Adipocyte (in vitro differentiated cells): ENCODE results near the gene ANKRD29.
"Not testable (repeated sequence)": the region's sequence is repeated elsewhere in the genome, so short reads cannot be mapped to it uniquely, and the experiment has no call there.

ENCODE experiments used
- DNase-seq: peaks from one replicate; pipeline ENCODE4 v3.0.0-alpha.2; 2015; ENCODE audit warnings: low read depth
- H3K27me3 ChIP-seq: replicated peaks from 2 replicates; pipeline ENCODE4 v1.7.0; 2013; ENCODE audit warnings: mild to moderate bottlenecking, low read length, moderate library complexity; ENCODE audit not compliant: control insufficient read depth, insufficient read depth
- H3K36me3 ChIP-seq: 2 replicates; pipeline ENCODE4 v1.7.0; 2013; ENCODE audit warnings: low read length, mild to moderate bottlenecking, moderate library complexity; ENCODE audit not compliant: control insufficient read depth, insufficient read depth, severe bottlenecking
- H3K4me1 ChIP-seq: 2 replicates; pipeline ENCODE4 v1.7.0; 2013; ENCODE audit warnings: mild to moderate bottlenecking, low read length, moderate library complexity; ENCODE audit not compliant: control insufficient read depth, insufficient read depth
- H3K4me3 ChIP-seq: 2 replicates; pipeline ENCODE4 v1.7.0; 2013; ENCODE audit warnings: mild to moderate bottlenecking, low read length, moderate library complexity
- H3K9ac ChIP-seq: 2 replicates; pipeline ENCODE4 v1.7.0; 2013; ENCODE audit warnings: mild to moderate bottlenecking, low read length, moderate library complexity
- H3K9me3 ChIP-seq: 2 replicates; pipeline ENCODE4 v1.7.0; 2013; ENCODE audit warnings: mild to moderate bottlenecking, low read length, moderate library complexity; ENCODE audit not compliant: control insufficient read depth

Gene ANKRD29

DNA sequence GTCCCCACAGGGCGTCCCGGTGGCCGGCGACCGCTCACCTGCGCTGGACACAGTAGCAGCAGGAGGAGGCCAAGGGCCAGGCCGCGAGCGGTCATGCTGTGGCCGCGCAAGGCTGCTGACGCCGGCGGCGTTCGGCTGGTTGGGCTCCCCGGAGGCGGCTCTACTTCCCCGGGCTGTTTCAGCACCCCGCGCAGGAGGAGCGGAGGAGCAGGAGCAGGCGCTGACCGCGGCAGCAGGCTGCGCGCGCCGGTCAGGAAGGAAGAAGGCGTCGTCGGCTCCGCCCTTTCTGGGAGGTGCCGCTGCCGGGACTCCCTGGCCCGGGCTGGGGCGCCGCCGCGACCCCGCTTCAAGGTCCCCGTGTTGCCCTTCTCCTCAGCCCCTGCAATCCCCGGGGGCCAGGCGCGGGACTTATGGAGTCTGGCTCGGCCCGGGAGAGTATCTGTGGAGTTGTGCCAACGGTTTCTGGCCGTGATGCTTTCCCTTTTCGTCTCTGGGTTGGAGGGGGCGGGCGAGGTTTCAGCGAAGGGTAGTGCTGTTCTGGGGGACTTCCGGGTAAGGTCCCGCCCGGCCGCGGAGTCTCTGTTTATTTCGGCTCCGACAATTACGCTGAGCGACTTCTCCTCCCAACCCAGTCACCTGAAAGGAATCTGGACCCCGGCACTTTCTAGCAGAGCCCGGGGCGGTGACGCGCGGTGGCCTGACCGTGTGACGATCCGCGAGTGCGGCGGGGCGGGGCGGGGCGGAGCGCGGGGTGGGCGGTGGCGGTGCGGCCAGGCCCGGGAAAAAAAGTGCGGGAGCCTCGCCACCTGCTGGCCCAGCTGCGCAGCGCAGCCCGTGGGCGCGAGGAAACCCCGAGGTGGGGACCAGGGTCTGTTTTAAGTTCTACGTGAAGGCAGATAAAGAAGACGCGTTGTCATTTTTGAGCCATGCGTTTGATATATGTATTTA is 76.2 kb downstream of the ANKRD29 start, which contains the start of gene NPC1:
Gene NPC1 (minus strand): TSS at position 258 of the 948 bp plus-strand sequence. CDS start 163 bp downstream, at position 95.
- H3K9me3 ChIP-seq, result no peaks in the 10 kb centered on the region
- H3K4me3 ChIP-seq, result peak within 1 kb of the TSS; percentile 91
- H3K9ac ChIP-seq, result peak within 1 kb of the TSS; percentile 99
- peaks cover 41% of the 10 kb centered on the region for H3K4me1 ChIP-seq
- H3K27me3 ChIP-seq, result no peaks in the 10 kb centered on the region
- H3K36me3 ChIP-seq, result no peaks in the 10 kb centered on the region
- DNase-seq, result peak; percentile 98

DNA sequence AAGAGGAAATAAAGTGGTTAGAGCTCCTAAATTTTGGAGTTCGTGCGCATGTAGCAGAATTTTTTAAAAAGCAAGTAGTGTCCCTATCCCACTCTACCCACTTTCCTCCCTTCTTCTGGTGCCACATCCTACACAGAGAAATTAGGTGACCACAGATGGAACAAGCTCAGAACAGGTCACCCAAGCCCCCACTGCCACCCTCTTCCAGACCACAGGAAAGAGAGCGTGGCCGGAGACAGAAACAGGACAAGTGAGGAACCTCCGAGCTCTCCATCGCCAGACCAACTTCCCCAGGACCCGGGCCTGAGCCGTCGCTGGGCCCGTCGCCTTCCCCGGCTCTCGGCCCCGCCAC is 76.8 kb downstream of the ANKRD29 start:
- Histone ChIP-seq H3K9ac (peak overlapping the region; percentile 99), H3K27me3 (no peaks in the 10 kb centered on the region), H3K4me1 (peaks cover 47% of the 10 kb centered on the region), H3K9me3 (no peaks in the 10 kb centered on the region), H3K36me3 (no peaks in the 10 kb centered on the region), H3K4me3 (peak overlapping the region; percentile 91)
- DNase-seq, result no peak

DNA sequence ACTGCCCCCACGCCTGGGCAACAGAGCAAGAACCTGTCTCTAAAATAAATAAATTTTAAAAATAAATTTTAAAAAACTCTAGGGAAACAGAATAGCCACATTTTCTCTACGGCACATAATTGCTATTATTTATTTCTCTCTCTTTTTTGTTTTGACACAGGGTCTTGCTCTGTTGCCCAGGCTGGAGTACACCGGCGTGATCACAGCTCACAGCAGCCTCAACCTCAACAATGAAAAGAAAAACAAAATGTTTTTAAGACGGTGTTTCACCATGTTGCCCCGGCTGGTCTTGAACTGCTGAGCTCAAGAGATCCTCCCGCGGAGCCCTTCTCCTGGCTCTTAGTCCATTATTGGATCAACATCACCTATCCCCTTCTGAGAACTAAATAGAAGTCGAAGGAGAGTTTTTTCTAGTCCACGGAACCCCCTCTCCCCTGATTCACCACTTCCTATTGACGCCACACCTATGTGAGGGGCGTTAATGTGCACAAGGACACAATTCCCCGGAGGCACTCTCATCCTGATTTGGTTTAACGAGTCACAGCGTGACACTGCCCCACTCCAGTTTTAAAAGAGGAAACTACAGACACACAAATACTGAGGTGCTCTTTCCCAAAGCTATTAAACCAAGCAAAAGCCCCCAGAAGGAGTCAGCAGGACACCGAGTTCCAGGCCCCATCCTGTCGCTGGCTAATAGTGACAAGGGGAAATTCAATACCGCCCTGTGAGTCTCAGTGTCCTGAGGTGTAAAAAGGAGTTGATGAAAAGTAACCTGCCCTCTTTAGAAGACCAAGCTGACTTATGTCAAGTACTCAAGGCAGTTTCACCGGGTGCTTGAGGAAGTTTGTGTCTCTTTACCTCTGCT is 77.5 kb downstream of the ANKRD29 start:
- H3K4me3 ChIP-seq, result peak overlapping the region; percentile 91
- no peaks in the 10 kb centered on the region for H3K9me3 ChIP-seq
- H3K27me3 ChIP-seq, result no peaks in the 10 kb centered on the region
- H3K36me3 ChIP-seq, result no peaks in the 10 kb centered on the region
- DNase-seq, result peak; percentile 51
- peaks cover 54% of the 10 kb centered on the region for H3K4me1 ChIP-seq
- peak overlapping the region; percentile 99 for H3K9ac ChIP-seq

DNA sequence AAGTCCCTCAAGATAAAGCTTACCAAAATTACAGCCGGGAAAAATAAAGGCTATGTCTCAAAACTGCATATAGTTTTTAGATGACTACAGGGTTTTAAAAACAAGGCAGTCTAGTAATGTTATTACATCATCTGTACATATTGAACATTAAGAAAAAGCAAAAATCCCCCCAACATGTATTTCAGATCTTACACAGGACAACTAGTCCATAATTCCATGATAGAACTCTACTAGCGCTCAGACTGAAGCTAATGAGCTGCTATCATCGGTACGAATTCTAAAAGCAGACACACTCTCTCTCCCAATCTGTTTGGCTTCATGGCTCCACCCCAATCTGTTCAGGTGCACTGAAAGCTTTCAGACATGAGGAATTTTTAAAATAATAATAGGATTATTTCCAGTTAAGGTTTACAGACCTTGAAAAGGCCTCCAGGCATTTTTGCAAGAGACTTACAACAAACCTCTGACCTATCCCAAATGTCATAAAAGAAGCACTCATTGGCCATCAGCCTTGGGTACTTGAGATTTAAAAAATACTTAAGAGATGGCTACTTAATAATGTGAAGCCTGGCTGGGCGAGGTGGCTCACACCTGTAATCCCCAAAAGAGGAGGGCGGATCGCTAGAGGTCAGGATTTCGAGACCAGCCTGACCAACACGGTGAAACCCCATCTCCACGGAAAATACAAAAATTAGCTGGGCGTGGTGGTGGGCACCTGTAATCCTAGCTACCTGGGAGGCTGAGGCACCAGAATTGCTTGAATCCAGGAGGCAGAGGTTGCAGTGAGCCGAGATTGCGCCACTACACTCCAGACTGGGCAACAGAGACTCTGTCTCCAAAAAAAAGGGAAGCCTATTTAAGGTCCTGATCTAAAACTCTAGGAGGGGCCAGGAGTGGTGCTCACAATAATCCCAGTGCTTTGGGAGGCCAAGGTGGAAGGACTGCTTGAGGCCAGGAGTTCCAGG is 78.4 kb downstream of the ANKRD29 start:
- Histone ChIP-seq H3K4me3 (peak overlapping the region; percentile 91), H3K27me3 (no peaks in the 10 kb centered on the region), H3K9me3 (no peaks in the 10 kb centered on the region), H3K36me3 (no peaks in the 10 kb centered on the region), H3K4me1 (peaks cover 57% of the 10 kb centered on the region), H3K9ac (no peak overlapping the region)
- DNase-seq, result no peak

DNA sequence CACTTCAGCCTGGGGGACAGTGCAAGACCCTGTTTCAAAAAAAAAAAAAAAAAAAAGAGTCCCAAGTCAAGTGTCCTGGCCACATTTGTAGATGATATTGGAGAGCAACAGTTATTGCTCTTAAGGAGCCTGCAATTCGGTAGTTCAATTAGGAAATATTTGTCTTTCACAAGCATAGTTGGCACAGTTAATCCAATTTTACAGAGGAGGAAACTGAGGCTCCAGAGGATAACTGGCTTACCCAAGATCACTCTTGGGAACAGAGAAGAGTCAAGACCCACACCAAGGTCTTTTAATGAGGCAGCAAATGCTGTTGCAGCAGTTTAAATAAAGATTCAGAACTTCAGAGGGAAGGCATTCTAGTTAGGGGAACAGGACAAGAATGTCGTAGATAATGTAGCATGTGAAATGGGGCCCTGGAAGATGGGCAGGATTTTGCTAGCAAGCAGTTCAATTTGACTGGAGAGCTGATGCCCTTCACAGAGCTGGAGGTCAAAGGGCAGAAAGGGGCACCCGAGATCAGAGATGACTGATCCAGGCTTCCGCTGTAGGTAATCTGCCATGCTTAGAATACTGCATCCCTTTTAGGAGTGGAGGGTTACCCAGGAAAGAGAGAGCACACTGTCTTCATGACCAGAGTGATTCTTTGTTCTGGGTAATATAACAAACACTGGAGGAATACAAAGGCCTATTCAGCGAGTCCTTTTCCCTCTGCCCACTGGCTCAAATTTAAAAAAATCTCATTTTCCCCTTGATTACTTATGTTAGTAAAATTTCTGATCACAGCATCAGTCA is 79.4 kb downstream of the ANKRD29 start:
- Histone ChIP-seq H3K27me3 (no peaks in the 10 kb centered on the region), H3K36me3 (no peaks in the 10 kb centered on the region), H3K9ac (no peak overlapping the region), H3K4me1 (peaks cover 57% of the 10 kb centered on the region), H3K9me3 (no peaks in the 10 kb centered on the region), H3K4me3 (peak overlapping the region; percentile 91)
- DNase-seq, result no peak

DNA sequence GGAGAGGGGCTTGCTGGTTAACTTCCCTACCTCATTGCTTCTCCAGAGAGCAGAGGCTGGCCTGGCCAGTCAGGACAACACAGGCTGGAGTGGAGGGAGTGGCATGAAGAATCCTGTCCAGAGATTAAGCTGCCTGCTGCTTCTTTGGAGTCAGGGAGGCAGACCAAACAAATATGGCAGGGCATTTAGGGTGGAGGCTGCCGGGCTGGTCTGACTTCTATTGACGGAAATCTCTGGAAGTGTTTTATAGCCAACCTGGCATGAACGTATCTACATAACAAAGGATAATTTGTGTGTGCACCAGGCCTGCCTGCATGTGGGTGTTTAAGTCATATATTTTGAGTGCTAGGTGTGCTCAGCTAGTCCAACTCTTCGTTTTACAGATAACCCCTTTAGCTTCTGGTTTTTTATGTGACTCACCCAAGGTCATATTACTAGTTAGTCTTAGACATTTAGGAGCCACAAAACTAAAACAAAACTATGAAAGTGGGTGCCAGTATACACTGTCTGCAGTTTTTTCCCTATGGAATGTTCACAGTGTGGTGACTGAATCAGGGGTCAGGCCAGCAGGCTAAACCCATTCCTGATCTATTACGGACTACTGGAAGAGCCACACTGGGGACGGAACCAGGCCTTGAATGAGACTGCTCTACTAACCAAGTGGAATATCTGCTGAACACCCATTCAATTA is 81.9 kb downstream of the ANKRD29 start:
- peak overlapping the region; percentile 33 for H3K4me3 ChIP-seq
- H3K36me3 ChIP-seq, result peaks cover 4% of the 10 kb centered on the region
- H3K4me1 ChIP-seq, result peaks cover 54% of the 10 kb centered on the region
- H3K9ac ChIP-seq, result no peak overlapping the region
- no peaks in the 10 kb centered on the region for H3K9me3 ChIP-seq
- DNase-seq, result peak; percentile 35
- no peaks in the 10 kb centered on the region for H3K27me3 ChIP-seq

DNA sequence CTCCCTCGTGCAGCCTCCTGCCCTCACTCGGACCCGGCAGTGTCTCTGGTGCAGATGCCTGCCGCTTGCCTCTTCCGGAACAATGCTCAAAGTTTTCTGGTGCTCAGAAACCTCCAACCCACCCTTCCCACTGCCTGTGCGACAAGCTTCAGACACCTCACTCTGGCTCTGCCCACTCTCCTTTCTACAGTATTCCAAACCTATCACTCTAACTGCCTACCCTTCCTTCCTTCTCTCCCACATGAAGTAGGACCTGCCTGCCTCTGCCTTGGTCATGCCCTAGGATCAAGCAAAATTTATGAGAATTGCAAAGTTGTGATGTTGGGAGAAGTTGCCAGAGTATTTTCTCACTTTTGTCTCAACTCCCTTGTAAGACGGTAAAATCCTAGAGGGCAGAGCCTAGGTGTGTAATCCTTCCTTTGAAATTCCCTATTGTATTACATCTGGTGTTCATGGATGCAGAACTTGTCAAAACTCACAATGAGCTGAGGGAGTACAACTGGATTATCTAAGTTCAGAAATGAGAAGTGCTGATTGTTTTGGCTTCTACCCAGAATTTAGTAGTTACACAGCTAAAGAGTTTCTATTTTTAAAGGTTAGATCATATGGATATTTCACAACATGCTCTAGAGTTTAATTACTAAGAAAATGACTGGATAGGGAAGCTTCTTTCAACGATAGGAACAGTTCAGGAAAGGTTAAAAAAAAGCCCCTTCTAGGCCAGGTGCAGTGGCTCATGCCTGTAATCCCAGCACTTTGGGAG is 83.6 kb downstream of the ANKRD29 start:
- no peaks in the 10 kb centered on the region for H3K9me3 ChIP-seq
- H3K27me3 ChIP-seq, result no peaks in the 10 kb centered on the region
- peaks cover 4% of the 10 kb centered on the region for H3K36me3 ChIP-seq
- DNase-seq, result peak; percentile 48
- no peak overlapping the region for H3K9ac ChIP-seq
- H3K4me3 ChIP-seq, result no peak overlapping the region
- peaks cover 50% of the 10 kb centered on the region for H3K4me1 ChIP-seq

DNA sequence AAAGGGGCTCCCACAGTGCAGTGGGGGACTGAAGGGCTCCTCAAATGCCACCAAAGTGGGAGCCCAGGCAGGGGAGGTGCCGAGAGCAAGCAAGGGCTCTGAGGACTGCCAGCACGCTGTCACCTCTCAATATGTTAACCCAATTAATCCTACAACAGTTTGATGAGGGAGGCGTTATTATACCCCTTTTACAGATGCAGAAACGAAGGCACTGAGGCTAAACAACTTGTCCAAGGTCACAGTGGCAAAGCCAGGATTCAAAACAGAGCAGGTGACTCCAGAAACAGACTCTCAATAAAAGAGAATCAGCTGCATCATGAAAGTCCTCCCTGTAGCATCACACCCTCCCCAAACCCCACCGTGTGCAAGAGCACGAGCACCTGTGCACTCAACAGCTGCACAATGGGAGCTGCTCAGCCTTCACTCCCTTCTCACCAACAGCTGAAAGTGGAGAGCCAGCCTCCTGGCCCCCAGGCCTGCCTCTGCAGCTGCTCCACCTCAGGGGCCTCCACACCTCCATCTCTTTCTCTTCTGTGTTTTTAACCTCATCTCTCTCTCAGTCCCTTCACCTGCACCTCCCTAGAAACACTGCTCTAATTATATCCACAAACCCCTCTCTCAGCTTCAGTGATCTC is 84.5 kb downstream of the ANKRD29 start:
- peaks cover 4% of the 10 kb centered on the region for H3K36me3 ChIP-seq
- H3K4me1 ChIP-seq, result peaks cover 50% of the 10 kb centered on the region
- H3K27me3 ChIP-seq, result no peaks in the 10 kb centered on the region
- H3K4me3 ChIP-seq, result no peak overlapping the region
- H3K9ac ChIP-seq, result no peak overlapping the region
- DNase-seq, result no peak
- no peaks in the 10 kb centered on the region for H3K9me3 ChIP-seq

DNA sequence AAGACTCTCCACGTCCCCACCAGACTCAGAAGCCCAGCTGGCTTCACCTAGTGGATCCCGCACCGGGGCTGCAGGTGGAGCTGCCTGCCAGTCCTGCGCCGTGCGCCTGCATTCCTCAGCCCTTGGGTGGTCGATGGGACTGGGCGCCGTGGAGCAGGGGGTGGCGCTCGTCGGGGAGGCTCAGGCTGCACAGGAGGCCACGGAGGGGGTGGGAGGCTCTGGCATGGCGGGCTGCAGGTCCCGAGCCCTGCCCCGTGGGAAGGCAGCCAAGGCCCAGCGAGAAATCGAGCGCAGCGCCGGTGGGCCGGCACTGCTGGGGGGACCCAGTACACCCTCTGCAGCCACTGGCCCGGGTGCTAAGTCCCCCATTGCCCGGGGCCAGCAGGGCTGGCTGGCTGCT is 85.2 kb downstream of the ANKRD29 start:
- H3K4me3 ChIP-seq, H3K9ac ChIP-seq, H3K36me3 ChIP-seq, DNase-seq, H3K9me3 ChIP-seq, H3K27me3 ChIP-seq: not testable (repeated sequence)
- peaks cover 49% of the 10 kb centered on the region for H3K4me1 ChIP-seq
